Measurements from ENCODE around the gene DNAJB6. TPM values are rescaled to one million over a fixed set of nuclear protein-coding genes. Genes with fewer than 3 reads are reported as not detected.

Gene DNAJB6
- total RNA-seq, 1 experiment from 2014 or later = 178 TPM

- Histone ChIP-seq H3K27me3 (replicated peaks) (no peaks in the 10 kb centered on the region), H3K4me3 (no peak overlapping the region), H3K27ac (no peak overlapping the region), H3K36me3 (peaks cover 98% of the 10 kb centered on the region), H3K4me1 (replicated peaks) (no peaks in the 10 kb centered on the region), H3K9me3 (replicated peaks) (no peaks in the 10 kb centered on the region)
- DNase-seq (ENCODE audit: low read depth in 1 of 2, low spot score in 2 of 2) = no peak
Measured at GRCh38 chr7:157362729-157363128, 25.9 kb downstream of the DNAJB6 start.

- no peaks in the 10 kb centered on the region for H3K27me3 ChIP-seq (replicated peaks)
- H3K4me3 ChIP-seq = no peak overlapping the region
- H3K36me3 ChIP-seq = peaks cover 94% of the 10 kb centered on the region
- no peak overlapping the region for H3K27ac ChIP-seq
- H3K9me3 ChIP-seq (replicated peaks) = no peaks in the 10 kb centered on the region
- no peaks in the 10 kb centered on the region for H3K4me1 ChIP-seq (replicated peaks)
- DNase-seq (ENCODE audit: low read depth in 1 of 2, low spot score in 2 of 2) = no peak
Measured at GRCh38 chr7:157366722-157367121, 29.9 kb downstream of the DNAJB6 start.

- DNase-seq (ENCODE audit: low read depth in 1 of 2, low spot score in 2 of 2) = no peak
- no peak overlapping the region for H3K4me3 ChIP-seq
- H3K27me3 ChIP-seq (replicated peaks) = no peaks in the 10 kb centered on the region
- H3K9me3 ChIP-seq (replicated peaks) = no peaks in the 10 kb centered on the region
- H3K36me3 ChIP-seq = peaks cover 94% of the 10 kb centered on the region
- H3K27ac ChIP-seq = no peak overlapping the region
- no peaks in the 10 kb centered on the region for H3K4me1 ChIP-seq (replicated peaks)
Measured at GRCh38 chr7:157368955-157369354, 32.2 kb downstream of the DNAJB6 start.

GRCh38 chr7:157370742-157371141, 33.9 kb downstream of the DNAJB6 start:
- no peaks in the 10 kb centered on the region for H3K4me1 ChIP-seq (replicated peaks)
- no peak overlapping the region for H3K27ac ChIP-seq
- H3K27me3 ChIP-seq (replicated peaks) = no peaks in the 10 kb centered on the region
- no peaks in the 10 kb centered on the region for H3K9me3 ChIP-seq (replicated peaks)
- H3K36me3 ChIP-seq = peaks cover 88% of the 10 kb centered on the region
- no peak overlapping the region for H3K4me3 ChIP-seq
- DNase-seq (ENCODE audit: low read depth in 1 of 2, low spot score in 2 of 2) = no peak

- H3K27me3 ChIP-seq (replicated peaks) = no peaks in the 10 kb centered on the region
- H3K4me1 ChIP-seq (replicated peaks) = peaks cover 1% of the 10 kb centered on the region; the same call in 1 of the 2 replicates
- H3K27ac ChIP-seq = no peak overlapping the region
- no peaks in the 10 kb centered on the region for H3K9me3 ChIP-seq (replicated peaks)
- peaks cover 87% of the 10 kb centered on the region for H3K36me3 ChIP-seq
- H3K4me3 ChIP-seq = no peak overlapping the region
- DNase-seq (ENCODE audit: low read depth in 1 of 2, low spot score in 2 of 2) = no peak
Measured at GRCh38 chr7:157371296-157371695, 34.5 kb downstream of the DNAJB6 start.

DNA sequence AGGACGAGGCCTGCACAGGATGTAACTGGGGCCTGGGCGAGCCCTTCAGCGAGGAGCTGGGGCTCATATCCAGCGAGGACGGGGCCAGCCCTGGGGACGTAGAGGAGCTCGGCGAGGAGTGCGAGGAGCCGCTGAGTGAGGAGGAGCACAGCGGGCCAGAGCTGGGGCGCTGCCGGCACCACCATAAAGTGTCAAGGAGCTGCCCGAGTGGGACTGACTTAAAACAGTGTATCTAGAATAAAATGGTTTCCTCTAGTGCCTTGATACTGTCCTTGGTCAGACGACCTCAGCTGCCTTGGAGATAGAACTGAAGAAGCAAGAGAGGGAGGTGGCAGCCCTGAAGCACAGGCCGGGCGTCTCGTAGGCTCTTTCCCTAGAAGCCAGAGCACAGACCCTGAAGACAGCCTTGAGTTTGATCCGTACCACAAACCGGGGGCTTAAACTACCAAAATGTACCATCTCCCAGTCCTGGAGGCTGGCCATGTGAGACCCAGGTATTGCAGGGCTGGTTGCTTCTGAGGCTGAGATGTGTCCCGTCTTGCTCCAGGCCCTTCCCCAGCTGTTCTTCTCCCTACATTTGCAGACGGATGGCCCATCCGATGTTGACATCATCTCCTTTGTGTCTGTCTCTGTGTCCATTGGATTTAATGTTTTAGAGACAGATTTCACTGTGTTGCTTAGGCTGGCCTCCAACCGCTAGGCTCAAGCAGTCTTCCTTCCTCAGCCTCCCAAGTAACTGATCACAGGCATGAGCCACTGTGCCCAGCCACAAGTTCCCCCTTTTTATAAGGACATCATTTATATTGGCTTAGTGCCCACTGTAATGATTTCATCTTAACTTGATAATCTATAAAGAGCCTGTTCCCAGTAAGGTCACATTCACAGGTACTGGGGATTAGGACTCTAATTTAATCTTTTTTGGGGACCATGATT, 35.8 kb downstream of the DNAJB6 start:
- peaks cover 8% of the 10 kb centered on the region; the same call in 1 of the 2 replicates for H3K4me1 ChIP-seq (replicated peaks)
- no peaks in the 10 kb centered on the region for H3K27me3 ChIP-seq (replicated peaks)
- H3K27ac ChIP-seq = no peak overlapping the region
- no peak for DNase-seq (ENCODE audit: low read depth in 1 of 2, low spot score in 2 of 2)
- H3K4me3 ChIP-seq = no peak overlapping the region
- no peaks in the 10 kb centered on the region for H3K9me3 ChIP-seq (replicated peaks)
- peaks cover 79% of the 10 kb centered on the region for H3K36me3 ChIP-seq

GRCh38 chr7:157373493-157373892, 36.7 kb downstream of the DNAJB6 start:
- Histone ChIP-seq H3K4me1 (replicated peaks) (peaks cover 8% of the 10 kb centered on the region; the same call in 1 of the 2 replicates), H3K36me3 (peaks cover 77% of the 10 kb centered on the region), H3K27ac (no peak overlapping the region), H3K9me3 (replicated peaks) (no peaks in the 10 kb centered on the region), H3K27me3 (replicated peaks) (no peaks in the 10 kb centered on the region), H3K4me3 (no peak overlapping the region)
- no peak for DNase-seq (ENCODE audit: low read depth in 1 of 2, low spot score in 2 of 2)

- no peak overlapping the region for H3K4me3 ChIP-seq
- H3K9me3 ChIP-seq (replicated peaks) = no peaks in the 10 kb centered on the region
- peaks cover 67% of the 10 kb centered on the region for H3K36me3 ChIP-seq
- no peak overlapping the region for H3K27ac ChIP-seq
- no peak for DNase-seq (ENCODE audit: low read depth in 1 of 2, low spot score in 2 of 2)
- H3K27me3 ChIP-seq (replicated peaks) = no peaks in the 10 kb centered on the region
- peaks cover 8% of the 10 kb centered on the region; the same call in 1 of the 2 replicates for H3K4me1 ChIP-seq (replicated peaks)
Measured at GRCh38 chr7:157375410-157375809, 38.6 kb downstream of the DNAJB6 start.

DNA sequence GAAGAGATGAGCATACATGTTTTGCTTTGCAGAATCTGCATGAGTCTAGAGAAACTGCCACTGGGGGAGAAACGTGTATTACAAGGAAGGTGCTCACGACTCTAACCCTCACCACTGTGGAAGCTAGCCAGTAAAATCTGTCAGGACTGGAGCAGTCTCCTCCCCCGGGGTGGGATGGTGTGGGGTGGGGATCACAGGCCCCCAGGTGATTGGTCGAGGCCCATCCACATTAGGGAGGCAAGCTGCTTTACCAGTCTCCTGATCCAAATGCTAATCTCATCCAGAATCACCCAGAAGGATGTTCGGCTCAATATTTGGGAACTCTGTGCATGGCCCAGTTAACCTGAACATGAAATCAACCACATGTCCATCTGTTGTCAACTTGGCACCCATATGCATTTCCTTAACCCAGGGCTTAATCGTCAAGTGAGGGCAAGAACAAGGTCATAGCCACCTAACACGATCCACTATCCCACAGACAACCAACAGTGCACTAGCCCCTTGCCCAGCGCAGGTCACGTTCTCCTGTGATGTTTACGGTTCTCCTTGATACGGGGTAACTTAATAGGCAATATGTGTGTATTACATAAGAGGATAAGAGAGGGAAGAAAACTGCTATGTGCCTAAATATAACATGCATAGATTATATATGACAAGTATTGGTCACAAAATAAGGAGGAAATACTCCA, 40.8 kb downstream of the DNAJB6 start:
- no peak for DNase-seq (ENCODE audit: low read depth in 1 of 2, low spot score in 2 of 2)
- H3K9me3 ChIP-seq (replicated peaks) = no peaks in the 10 kb centered on the region
- H3K4me1 ChIP-seq (replicated peaks) = peaks cover 8% of the 10 kb centered on the region; the same call in 1 of the 2 replicates
- no peak overlapping the region for H3K4me3 ChIP-seq
- no peaks in the 10 kb centered on the region for H3K27me3 ChIP-seq (replicated peaks)
- H3K27ac ChIP-seq = no peak overlapping the region
- H3K36me3 ChIP-seq = peaks cover 64% of the 10 kb centered on the region

DNA sequence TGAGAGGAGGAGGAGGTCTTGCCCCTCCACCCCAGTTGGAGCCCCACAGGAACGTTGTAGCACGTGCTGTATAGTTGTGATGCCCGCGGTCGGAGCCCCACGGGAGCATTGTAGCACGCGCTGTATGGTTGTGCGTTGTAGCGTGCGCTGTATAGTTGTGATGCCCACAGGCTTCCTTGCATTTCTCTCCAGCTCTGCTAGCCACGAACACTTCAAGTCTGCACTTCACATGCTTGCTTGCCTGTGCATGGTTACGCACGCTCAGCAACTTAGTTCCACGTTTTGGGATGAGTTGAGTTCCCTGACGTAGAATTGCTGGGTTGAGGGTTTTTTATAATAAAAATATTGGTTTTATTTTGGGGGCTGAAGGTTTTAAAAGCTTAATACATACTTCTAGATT, 41.6 kb downstream of the DNAJB6 start:
- Histone ChIP-seq H3K27me3 (replicated peaks) (no peaks in the 10 kb centered on the region), H3K4me3 (no peak overlapping the region), H3K4me1 (replicated peaks) (peaks cover 9% of the 10 kb centered on the region), H3K36me3 (peaks cover 61% of the 10 kb centered on the region), H3K9me3 (replicated peaks) (no peaks in the 10 kb centered on the region), H3K27ac (no peak overlapping the region)
- no peak for DNase-seq (ENCODE audit: low read depth in 1 of 2, low spot score in 2 of 2)

- H3K4me1 ChIP-seq (replicated peaks) = peaks cover 20% of the 10 kb centered on the region
- H3K27ac ChIP-seq = no peak overlapping the region
- no peak overlapping the region for H3K4me3 ChIP-seq
- DNase-seq (ENCODE audit: low read depth in 1 of 2, low spot score in 2 of 2) = no peak
- peaks cover 61% of the 10 kb centered on the region for H3K36me3 ChIP-seq
- no peaks in the 10 kb centered on the region for H3K27me3 ChIP-seq (replicated peaks)
- H3K9me3 ChIP-seq (replicated peaks) = no peaks in the 10 kb centered on the region
Measured at GRCh38 chr7:157379493-157379892, 42.7 kb downstream of the DNAJB6 start.

GRCh38 chr7:157380416-157380815, 43.6 kb downstream of the DNAJB6 start:
- H3K27me3 ChIP-seq (replicated peaks) = no peaks in the 10 kb centered on the region

DNA sequence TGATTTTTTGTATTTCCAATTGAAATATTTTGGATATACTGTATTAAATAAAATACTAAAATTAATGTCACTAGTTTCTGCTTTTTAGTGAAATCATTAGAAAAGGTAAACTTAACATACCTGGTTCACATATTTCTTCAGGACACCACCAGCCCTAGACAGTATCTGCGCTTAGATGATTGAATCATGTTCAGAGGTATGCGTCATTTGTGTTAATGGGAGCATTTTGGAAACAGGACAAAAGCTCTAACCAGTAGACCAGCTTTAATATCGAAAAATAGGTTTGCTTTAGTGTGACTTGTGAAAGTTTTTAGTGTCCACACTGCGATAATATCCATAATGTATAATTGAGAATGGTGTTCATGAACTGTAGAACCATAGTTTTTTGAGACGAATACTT, 47.1 kb downstream of the DNAJB6 start:
- no peaks in the 10 kb centered on the region for H3K9me3 ChIP-seq (replicated peaks)
- H3K27me3 ChIP-seq (replicated peaks) = no peaks in the 10 kb centered on the region
- H3K4me3 ChIP-seq = no peak overlapping the region
- DNase-seq (ENCODE audit: low read depth in 1 of 2, low spot score in 2 of 2) = no peak
- H3K36me3 ChIP-seq = peaks cover 66% of the 10 kb centered on the region
- peaks cover 23% of the 10 kb centered on the region for H3K4me1 ChIP-seq (replicated peaks)
- 0 out of 2 replicates have a peak overlapping the region, but pooled peaks have one; percentile 41 for H3K27ac ChIP-seq

More at GRCh38 chr7:157380416-157380815, 43.6 kb downstream of the DNAJB6 start:
- H3K27ac ChIP-seq = no peak overlapping the region
- no peak for DNase-seq (ENCODE audit: low read depth in 1 of 2, low spot score in 2 of 2)
- H3K9me3 ChIP-seq (replicated peaks) = no peaks in the 10 kb centered on the region
- peaks cover 21% of the 10 kb centered on the region for H3K4me1 ChIP-seq (replicated peaks)
- no peak overlapping the region for H3K4me3 ChIP-seq
- peaks cover 66% of the 10 kb centered on the region for H3K36me3 ChIP-seq

GRCh38 chr7:157384301-157384700, 47.5 kb downstream of the DNAJB6 start:
- H3K9me3 ChIP-seq (replicated peaks) = no peaks in the 10 kb centered on the region
- H3K27me3 ChIP-seq (replicated peaks) = no peaks in the 10 kb centered on the region
- DNase-seq (ENCODE audit: low read depth in 1 of 2, low spot score in 2 of 2) = peak; percentile 40 to 60
- H3K4me1 ChIP-seq (replicated peaks) = peaks cover 23% of the 10 kb centered on the region
- H3K4me3 ChIP-seq = no peak overlapping the region
- 0 out of 2 replicates have a peak overlapping the region, but pooled peaks have one; percentile 41 for H3K27ac ChIP-seq
- H3K36me3 ChIP-seq = peaks cover 70% of the 10 kb centered on the region
